HCT116 (cell line): ENCODE results near the gene TPT1. TPM values are rescaled to one million over a fixed set of nuclear protein-coding genes. Genes with fewer than 3 reads are reported as not detected.

Source experiments
- total RNA-seq: library from RNA; stranded (reverse); gene quantifications from one replicate; pipeline ENCODE4 v1.2.1, GENCODE V29; 2021; ENCODE audit not compliant: unreplicated experiment

Gene TPT1
- total RNA-seq, 1 experiment from 2014 or later, result 2,859 TPM

Other genes with a start within 250 kb of the TPT1 start
- gene GTF2F2, start 220.7 kb downstream of the TPT1 start, total RNA-seq, result 40.1 TPM
- not detected for gene KCTD4, start 140.1 kb downstream of the TPT1 start, total RNA-seq
- 29.2 TPM for gene SLC25A30, start 77.2 kb upstream of the TPT1 start, total RNA-seq
- gene COG3, start 123.8 kb upstream of the TPT1 start, total RNA-seq, result 17.6 TPM